Activated T-cell treated with anti-CD3 and anti-CD28 coated beads, Interleukin-2, amount 50 U/mL, for 24 hours (primary cell): ENCODE data around the gene CALHM2.

ENCODE experiments used
- DNase-seq: peaks from one replicate; pipeline ENCODE4 v3.0.0-alpha.2; 2020
- H3K27ac Mint-ChIP-seq: 2 replicates; pipeline ENCODE4 v1.8.0; 2020; ENCODE audit warnings: mild to moderate bottlenecking, mixed read lengths
- H3K27me3 Mint-ChIP-seq: 2 replicates; pipeline ENCODE4 v1.8.0; 2020; ENCODE audit warnings: mixed read lengths
- H3K36me3 Mint-ChIP-seq: 2 replicates; pipeline ENCODE4 v1.8.0; 2020; ENCODE audit warnings: low read depth, mixed read lengths
- H3K4me1 Mint-ChIP-seq: 2 replicates; pipeline ENCODE4 v1.8.0; 2020; ENCODE audit warnings: low read depth, mixed read lengths
- H3K4me3 Mint-ChIP-seq: 2 replicates; pipeline ENCODE4 v1.8.0; 2020; ENCODE audit warnings: mild to moderate bottlenecking, moderate library complexity, mixed read lengths
- H3K9me3 Mint-ChIP-seq: 2 replicates; pipeline ENCODE4 v1.8.0; 2020; ENCODE audit warnings: mixed read lengths

CALHM2 gene

DNA sequence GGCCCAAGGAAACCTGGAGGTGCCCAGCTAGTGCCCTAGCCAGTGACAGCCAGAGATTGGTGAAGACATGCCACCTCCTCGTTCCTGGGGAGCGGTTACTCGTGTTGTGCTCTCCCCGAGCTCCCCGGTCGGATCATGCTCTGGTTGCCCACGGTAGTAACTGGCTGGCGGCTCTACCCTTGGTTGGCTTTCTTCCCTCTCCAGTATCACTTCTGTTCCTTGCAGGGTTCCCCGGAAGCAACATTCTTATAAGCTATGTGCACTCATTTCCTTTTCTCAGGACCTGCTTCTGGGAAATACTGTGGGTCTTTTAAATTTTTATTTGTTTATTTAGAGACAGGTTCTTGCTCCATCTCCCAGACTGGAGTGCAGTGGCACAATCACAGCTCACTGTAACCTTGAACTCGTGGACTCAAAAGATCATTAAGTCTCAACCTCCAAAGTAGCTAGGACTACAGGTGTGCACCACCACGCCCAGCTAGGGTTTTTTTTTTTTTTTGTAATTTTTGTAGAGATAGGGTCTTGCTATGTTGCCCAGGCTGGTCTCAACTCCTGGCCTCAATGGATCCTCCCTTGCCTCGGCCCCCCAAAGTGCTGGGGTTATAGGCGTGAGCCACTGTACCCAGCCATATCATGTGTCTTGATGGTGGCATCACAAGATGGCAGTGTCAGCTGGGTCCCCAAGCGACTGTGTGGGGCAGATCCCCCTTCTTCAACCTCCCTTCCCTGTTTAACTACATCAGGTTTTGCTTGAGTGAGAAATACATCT lies 13.4 kb upstream of the CALHM2 start:
- no peak overlapping the region for H3K27ac Mint-ChIP-seq
- no peak for DNase-seq
- peaks cover 5% of the 10 kb centered on the region for H3K4me1 Mint-ChIP-seq

GRCh38 chr10:103463499-103463898 lies 11.3 kb upstream of the CALHM2 start:
- H3K4me3 Mint-ChIP-seq = no peak overlapping the region
- no peaks in the 10 kb centered on the region for H3K27me3 Mint-ChIP-seq
- no peaks in the 10 kb centered on the region for H3K9me3 Mint-ChIP-seq
- H3K4me1 Mint-ChIP-seq = peaks cover 9% of the 10 kb centered on the region
- H3K36me3 Mint-ChIP-seq = no peaks in the 10 kb centered on the region
- no peak for DNase-seq
- H3K27ac Mint-ChIP-seq = no peak overlapping the region

More for the DNA sequence above, 13.4 kb upstream of the CALHM2 start:
- Mint-ChIP-seq H3K4me3 (no peak overlapping the region), H3K27me3 (no peaks in the 10 kb centered on the region), H3K9me3 (no peaks in the 10 kb centered on the region), H3K36me3 (no peaks in the 10 kb centered on the region)

DNA sequence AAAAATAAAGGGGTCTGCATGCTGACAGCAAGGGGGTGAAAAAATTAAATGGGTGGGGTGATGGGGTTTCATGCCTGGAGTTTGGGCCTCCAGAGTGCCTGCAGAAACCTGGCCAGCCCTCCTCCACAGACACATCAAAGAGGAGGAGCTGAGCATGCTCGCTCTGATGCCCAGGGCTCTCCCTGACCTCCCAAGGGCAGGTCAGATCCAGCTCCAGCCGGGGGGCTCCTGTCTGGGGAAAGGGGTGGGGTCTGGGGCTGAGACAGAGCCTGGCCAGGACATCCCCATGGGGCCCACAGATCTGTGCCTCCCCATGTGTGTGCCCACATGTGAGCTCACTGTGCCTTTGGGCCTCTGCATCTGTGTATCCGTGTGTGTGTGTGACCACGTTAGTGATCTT lies 7.4 kb upstream of the CALHM2 start:
- Mint-ChIP-seq H3K27me3 (no peaks in the 10 kb centered on the region), H3K36me3 (no peaks in the 10 kb centered on the region), H3K27ac (no peak overlapping the region), H3K4me1 (peaks cover 7% of the 10 kb centered on the region), H3K4me3 (no peak overlapping the region), H3K9me3 (no peaks in the 10 kb centered on the region)
- DNase-seq = no peak

GRCh38 chr10:103458720-103459119 lies 6.5 kb upstream of the CALHM2 start, which contains the start of gene CALHM1:
Gene CALHM1, minus strand, starts transcription at chr10:103458900. Its CDS starts 149 bp downstream, at chr10:103458751.
- H3K4me1 Mint-ChIP-seq = peaks cover 9% of the 10 kb centered on the region
- H3K36me3 Mint-ChIP-seq = no peaks in the 10 kb centered on the region
- no peak for DNase-seq
- no peaks in the 10 kb centered on the region for H3K9me3 Mint-ChIP-seq
- no peak within 1 kb of the TSS for H3K27ac Mint-ChIP-seq
- no peaks in the 10 kb centered on the region for H3K27me3 Mint-ChIP-seq
- H3K4me3 Mint-ChIP-seq = no peak within 1 kb of the TSS

- Mint-ChIP-seq H3K36me3 (no peaks in the 10 kb centered on the region), H3K4me1 (peaks cover 13% of the 10 kb centered on the region), H3K27ac (no peak overlapping the region), H3K27me3 (no peaks in the 10 kb centered on the region), H3K9me3 (no peaks in the 10 kb centered on the region), H3K4me3 (no peak overlapping the region)
- no peak for DNase-seq
Measured at GRCh38 chr10:103457896-103458583, 5.9 kb upstream of the CALHM2 start.

- H3K4me1 Mint-ChIP-seq = peaks cover 19% of the 10 kb centered on the region
- H3K36me3 Mint-ChIP-seq = no peaks in the 10 kb centered on the region
- no peak overlapping the region for H3K4me3 Mint-ChIP-seq
- no peaks in the 10 kb centered on the region for H3K27me3 Mint-ChIP-seq
- no peak for DNase-seq
- H3K27ac Mint-ChIP-seq = no peak overlapping the region
- H3K9me3 Mint-ChIP-seq = no peaks in the 10 kb centered on the region
Measured at GRCh38 chr10:103457176-103457712, 5.1 kb upstream of the CALHM2 start.

GRCh38 chr10:103456074-103456660 lies 4.0 kb upstream of the CALHM2 start:
- DNase-seq = no peak
- no peaks in the 10 kb centered on the region for H3K27me3 Mint-ChIP-seq
- peaks cover 2% of the 10 kb centered on the region for H3K36me3 Mint-ChIP-seq
- no peak overlapping the region for H3K27ac Mint-ChIP-seq
- no peaks in the 10 kb centered on the region for H3K9me3 Mint-ChIP-seq
- H3K4me3 Mint-ChIP-seq = no peak overlapping the region
- H3K4me1 Mint-ChIP-seq = peaks cover 26% of the 10 kb centered on the region

DNA sequence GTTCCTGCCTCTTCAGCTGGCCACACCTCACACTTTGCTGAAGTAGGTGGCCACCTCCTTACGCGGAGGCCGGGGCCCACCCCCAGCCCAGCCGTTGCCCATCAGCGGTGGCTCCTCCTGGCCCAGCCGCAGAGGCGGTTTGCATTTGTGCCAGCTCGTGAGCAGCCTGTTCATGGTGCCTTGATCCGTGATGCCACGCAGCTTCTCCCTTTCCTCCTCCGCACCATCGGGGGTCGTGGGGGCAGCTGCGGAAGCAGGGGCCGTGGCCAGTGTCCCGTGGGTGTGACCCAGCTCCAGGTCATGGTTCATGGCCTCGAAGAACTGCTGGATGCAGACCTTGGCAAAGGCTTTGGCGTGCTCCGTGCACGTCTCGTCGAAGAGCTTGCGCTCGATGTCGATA lies 3.1 kb upstream of the CALHM2 start:
- H3K4me1 Mint-ChIP-seq = peaks cover 36% of the 10 kb centered on the region
- H3K27ac Mint-ChIP-seq = no peak overlapping the region
- DNase-seq = no peak
- no peaks in the 10 kb centered on the region for H3K27me3 Mint-ChIP-seq
- peaks cover 11% of the 10 kb centered on the region for H3K36me3 Mint-ChIP-seq
- no peak overlapping the region for H3K4me3 Mint-ChIP-seq
- H3K9me3 Mint-ChIP-seq = no peaks in the 10 kb centered on the region

DNA sequence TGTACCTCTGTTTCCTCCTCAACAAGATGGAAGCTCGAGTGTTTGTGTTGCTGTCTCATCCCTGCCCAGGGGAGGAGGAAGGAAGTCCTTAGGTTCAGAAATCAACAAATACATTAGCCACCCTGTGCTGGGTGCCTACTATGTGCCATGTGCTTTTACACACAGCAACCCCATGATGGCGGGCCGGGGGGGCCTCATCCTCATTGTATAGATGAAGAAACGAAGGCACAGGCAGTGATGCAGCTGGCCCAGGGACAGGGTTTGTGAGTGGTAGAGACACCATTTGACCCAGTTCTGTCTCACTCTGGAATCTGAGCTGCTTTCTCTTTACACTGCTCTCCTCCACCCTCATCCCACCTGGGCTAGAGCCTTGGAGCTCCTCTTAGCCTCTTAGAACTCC lies 1.9 kb upstream of the CALHM2 start:
- DNase-seq = no peak
- H3K4me3 Mint-ChIP-seq = no peak overlapping the region
- no peaks in the 10 kb centered on the region for H3K9me3 Mint-ChIP-seq
- no peaks in the 10 kb centered on the region for H3K27me3 Mint-ChIP-seq
- H3K27ac Mint-ChIP-seq = no peak overlapping the region
- H3K4me1 Mint-ChIP-seq = peaks cover 43% of the 10 kb centered on the region
- H3K36me3 Mint-ChIP-seq = peaks cover 22% of the 10 kb centered on the region

- no peaks in the 10 kb centered on the region for H3K9me3 Mint-ChIP-seq
- H3K36me3 Mint-ChIP-seq = peaks cover 33% of the 10 kb centered on the region
- H3K4me3 Mint-ChIP-seq = peak overlapping the region; percentile 80
- H3K27ac Mint-ChIP-seq = peak overlapping the region; percentile 80
- H3K27me3 Mint-ChIP-seq = no peaks in the 10 kb centered on the region
- peaks cover 47% of the 10 kb centered on the region for H3K4me1 Mint-ChIP-seq
- DNase-seq = no peak
Measured at GRCh38 chr10:103452506-103453230, 498 bp upstream of the CALHM2 start.

GRCh38 chr10:103451091-103451813 lies 918 bp downstream of the CALHM2 start:
- H3K4me3 Mint-ChIP-seq = peak overlapping the region; percentile 80
- H3K36me3 Mint-ChIP-seq = peaks cover 46% of the 10 kb centered on the region
- H3K27me3 Mint-ChIP-seq = no peaks in the 10 kb centered on the region
- peak overlapping the region; percentile 91 for H3K27ac Mint-ChIP-seq
- H3K4me1 Mint-ChIP-seq = peaks cover 55% of the 10 kb centered on the region
- DNase-seq = peak; percentile 63
- no peaks in the 10 kb centered on the region for H3K9me3 Mint-ChIP-seq

GRCh38 chr10:103450201-103450695 lies 1.9 kb downstream of the CALHM2 start:
- Mint-ChIP-seq H3K4me3 (peak overlapping the region; percentile 80), H3K27ac (peak overlapping the region; percentile 91), H3K9me3 (no peaks in the 10 kb centered on the region), H3K27me3 (no peaks in the 10 kb centered on the region), H3K36me3 (peaks cover 56% of the 10 kb centered on the region), H3K4me1 (peaks cover 59% of the 10 kb centered on the region)
- no peak for DNase-seq

DNA sequence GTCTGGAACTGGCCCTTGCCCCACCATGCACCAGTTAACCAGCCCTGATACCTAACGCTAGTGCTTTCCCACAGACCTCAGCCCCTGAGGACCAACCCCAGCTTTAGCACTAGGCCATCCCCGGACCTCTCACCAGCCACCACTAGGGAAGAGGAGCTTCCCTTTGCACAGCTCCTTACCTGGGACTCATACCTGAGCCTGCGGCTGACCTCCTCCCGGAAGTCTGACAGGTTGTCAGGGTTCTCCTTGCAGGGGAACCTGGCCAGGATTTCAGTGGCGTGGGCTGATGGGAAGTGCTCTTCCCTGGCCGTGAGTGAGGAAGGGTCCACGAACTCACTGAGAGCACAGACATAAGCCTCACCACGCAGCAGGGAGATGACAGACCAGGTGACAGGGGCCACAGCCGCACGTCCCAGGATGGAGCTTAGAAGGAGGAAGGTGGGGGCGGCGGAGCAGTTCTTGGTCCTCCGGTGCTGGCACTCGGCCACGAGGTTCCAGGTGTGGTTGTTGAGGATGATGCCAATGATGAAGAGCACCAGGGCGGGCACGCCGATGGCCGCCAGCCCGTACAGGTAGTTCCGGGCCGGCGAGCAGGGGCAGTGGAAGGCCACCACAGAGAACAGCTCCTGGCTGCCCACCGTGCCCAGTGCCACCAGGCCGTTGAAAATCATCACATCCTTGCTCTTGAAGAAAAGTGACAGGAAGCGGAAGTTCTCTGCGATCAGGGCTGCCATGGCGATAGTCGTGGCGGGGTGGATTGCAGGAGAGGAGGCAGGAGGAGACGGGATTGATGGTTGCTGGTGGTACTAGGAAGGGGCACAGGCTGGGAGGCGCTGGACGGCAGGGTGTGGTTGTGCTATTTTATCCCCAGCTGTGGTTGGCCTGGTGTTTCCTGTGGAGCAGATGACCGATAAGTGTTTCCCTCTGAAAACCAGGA lies 2.7 kb downstream of the CALHM2 start:
- peak overlapping the region; percentile 76 for H3K27ac Mint-ChIP-seq
- peaks cover 64% of the 10 kb centered on the region for H3K36me3 Mint-ChIP-seq
- H3K27me3 Mint-ChIP-seq = no peaks in the 10 kb centered on the region
- DNase-seq = no peak
- no peak overlapping the region for H3K4me3 Mint-ChIP-seq
- peaks cover 59% of the 10 kb centered on the region for H3K4me1 Mint-ChIP-seq
- H3K9me3 Mint-ChIP-seq = no peaks in the 10 kb centered on the region
